Measurements from ENCODE around the gene NEU3.
"Not testable (repeated sequence)": the region's sequence is repeated elsewhere in the genome, so short reads cannot be mapped to it uniquely, and the experiment has no call there.

Gene NEU3

GRCh38 chr11:75029836-75030631, 41.3 kb downstream of the NEU3 start:
- no peak for DNase-seq (ENCODE audit: low spot score)

GRCh38 chr11:75031224-75031753, 42.6 kb downstream of the NEU3 start:
- DNase-seq (ENCODE audit: low spot score) = peak; percentile 6

- DNase-seq (ENCODE audit: low spot score) = peak; percentile 38
These were observed 43.2 kb downstream of the NEU3 start for GRCh38 chr11:75031771-75032549.

DNA sequence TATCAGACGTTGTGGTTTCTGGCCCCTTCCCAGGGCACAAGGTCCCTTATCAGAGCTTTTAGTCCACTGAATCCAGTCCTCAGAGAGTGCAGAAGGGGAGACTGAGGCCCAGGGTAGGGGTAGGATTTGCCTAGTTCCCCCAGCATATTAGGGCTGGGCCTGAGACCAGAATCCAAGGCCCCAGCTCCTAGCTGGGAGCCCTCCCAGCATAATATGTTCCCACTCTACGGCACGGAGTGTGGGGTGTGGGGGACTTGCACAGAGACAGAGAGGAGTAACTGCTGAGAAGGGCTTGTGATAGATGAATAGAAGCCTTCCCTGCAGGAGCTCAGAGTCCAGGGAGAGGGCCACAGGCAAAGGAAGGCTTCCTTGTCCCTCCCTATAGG, 43.8 kb downstream of the NEU3 start:
- DNase-seq (ENCODE audit: low spot score) = no peak

DNA sequence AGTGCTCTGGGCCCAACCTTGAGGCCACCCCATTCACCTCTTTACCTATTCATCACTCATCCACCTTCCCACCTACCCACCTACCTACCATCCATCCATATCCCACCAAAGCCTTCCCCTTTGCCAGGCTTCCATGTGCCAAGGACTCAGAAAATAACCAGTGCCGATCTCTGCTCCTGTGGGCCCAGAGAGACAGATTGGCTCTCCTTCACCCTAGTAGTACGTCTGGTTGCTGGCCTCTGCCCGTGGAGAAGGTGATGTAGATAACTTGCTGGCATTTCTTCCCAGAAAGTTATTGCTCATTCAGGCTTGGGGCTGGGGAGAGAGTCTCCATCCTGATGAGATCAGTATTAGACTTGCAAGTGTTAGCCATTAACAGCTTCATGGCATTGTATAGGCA, 45.2 kb downstream of the NEU3 start:
- no peak for DNase-seq (ENCODE audit: low spot score)

DNA sequence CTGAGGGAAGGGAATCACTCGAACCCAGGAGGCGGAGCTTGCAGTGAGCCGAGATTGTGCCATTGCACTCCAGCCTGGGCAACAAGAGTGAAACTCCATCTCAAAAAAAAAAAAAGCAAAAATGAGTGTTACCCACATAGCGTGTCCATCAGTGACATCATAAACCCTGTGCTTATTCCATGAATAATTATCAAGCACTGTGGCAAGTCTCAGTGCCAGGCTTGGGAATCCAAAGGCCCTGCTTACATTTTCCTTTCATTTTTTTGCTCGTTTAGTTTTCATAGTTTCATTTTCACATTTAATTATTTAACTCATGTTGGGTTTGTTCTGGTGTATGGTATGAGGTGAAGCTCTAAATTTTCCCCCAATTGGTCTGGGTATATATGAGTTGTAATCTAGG, 46.5 kb downstream of the NEU3 start:
- no peak for DNase-seq (ENCODE audit: low spot score)

DNA sequence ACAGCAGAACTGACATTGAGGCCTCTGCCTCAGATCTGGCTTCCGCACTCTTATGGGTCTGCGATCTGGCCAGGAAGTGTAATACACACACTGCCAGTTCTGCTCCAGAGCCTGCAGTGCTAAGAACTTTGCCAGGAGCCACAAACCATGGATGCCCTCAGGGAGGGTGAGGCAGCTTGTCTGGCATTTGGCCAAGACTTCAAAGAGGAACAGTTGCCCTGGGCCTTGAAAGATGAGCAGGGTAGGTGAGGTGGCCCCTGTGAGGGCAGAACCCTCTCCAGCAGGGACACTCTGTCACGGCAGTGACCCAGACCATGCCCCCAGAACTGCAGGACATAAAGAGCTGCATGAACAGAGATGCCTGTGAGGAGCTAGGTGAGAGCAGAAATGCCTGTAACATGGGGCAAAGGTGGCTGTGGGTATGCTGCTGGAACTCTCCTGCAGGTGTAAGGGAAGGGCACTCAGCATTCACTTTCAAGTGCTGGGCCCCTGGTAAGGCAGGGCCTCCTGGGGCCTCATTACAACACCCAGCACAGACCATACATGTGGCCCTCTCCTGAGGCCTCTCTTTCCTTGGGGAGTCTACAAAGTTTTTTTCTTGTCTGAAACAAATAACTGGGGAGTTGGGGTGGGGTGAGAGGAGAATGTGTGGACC, 47.3 kb downstream of the NEU3 start:
- DNase-seq (ENCODE audit: low spot score) = no peak

- no peak for DNase-seq (ENCODE audit: low spot score)
These were observed 51.5 kb downstream of the NEU3 start for GRCh38 chr11:75040167-75040770.

GRCh38 chr11:75041263-75041662, 52.5 kb downstream of the NEU3 start:
- no peak for DNase-seq (ENCODE audit: low spot score)

- DNase-seq (ENCODE audit: low spot score) = not testable (repeated sequence)
These were observed 53.1 kb downstream of the NEU3 start for GRCh38 chr11:75041821-75042220.

DNA sequence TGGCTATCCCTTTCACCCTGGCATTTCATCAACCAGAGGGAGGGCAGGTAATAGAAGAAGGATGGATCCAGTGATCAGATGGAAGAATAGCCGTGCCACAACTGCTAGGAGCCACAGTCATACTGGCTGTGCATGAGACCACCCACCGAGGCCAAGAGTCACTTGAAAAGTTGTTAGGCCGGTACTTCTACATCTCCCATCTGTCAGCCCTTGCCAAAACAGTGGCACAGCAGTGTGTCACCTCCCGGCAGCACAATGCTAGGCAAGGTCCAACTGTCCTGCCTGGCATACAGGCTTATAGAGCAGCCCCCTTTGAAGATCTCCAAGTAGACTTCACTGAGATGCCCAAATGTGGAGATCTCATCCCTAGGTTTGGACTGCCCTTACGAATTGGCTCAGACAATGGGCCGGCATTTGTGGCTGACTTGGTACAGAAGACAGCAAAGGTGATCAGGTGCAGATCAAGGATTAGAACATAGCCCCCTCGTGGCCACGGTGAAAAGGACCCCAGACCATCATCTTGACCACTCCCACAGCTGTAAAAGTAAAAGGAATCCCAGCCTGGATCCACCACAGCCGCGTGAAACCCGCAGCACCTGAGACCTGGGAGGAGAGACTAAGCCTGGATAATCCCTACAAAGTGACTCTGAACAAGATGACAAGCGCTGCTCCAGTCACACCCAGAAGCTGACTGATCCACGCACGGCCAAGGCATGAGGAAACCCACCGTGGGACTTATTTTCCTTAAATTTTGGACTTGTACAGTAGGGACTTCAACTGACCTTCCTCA, 55.8 kb downstream of the NEU3 start:
- DNase-seq (ENCODE audit: low spot score) = not testable (repeated sequence)

DNA sequence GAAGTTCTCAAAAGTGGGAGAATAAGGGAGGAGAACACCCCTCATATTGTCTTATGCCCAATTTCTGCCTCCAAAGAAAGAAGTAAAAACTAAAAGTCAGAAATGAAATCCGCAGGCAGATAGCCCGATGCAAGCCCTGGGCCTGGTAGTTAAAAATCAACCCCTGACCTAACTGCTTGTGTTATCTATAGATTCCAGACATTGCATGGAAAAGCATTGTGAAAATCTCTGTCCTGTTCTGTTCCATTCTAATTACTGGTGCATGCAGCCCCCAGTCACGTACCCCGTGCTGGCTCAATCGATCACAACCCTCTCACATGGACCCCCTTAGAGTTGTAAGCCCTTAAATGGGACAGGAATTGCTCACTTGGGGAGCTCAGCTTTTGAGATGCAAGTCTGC, 57.9 kb downstream of the NEU3 start:
- not testable (repeated sequence) for DNase-seq (ENCODE audit: low spot score)

DNA sequence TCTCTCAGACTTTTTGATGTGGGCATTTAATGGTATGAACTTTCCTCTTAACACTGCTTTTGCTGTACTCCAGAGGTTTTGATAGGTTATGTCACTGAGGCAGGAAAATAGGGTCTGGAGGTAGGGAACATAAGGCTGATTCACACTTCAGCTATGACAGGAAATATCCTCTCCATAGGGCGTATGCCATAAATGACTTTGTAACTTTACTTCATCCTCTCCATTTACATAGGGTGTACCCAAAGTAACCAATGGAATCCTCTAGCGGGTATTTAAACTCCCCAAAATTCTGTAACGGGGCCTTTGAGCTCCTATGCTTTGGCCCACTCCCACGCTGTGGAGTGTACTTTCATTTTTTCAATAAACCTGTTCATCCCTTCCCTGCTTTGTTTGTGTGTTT, 58.5 kb downstream of the NEU3 start:
- DNase-seq (ENCODE audit: low spot score) = no peak

- DNase-seq (ENCODE audit: low spot score) = not testable (repeated sequence)
These were observed 61.0 kb downstream of the NEU3 start for GRCh38 chr11:75049501-75050266.

GRCh38 chr11:75050516-75050915, 61.8 kb downstream of the NEU3 start:
- no peak for DNase-seq (ENCODE audit: low spot score)

GRCh38 chr11:75051043-75051442, 62.3 kb downstream of the NEU3 start:
- no peak for DNase-seq (ENCODE audit: low spot score)

DNA sequence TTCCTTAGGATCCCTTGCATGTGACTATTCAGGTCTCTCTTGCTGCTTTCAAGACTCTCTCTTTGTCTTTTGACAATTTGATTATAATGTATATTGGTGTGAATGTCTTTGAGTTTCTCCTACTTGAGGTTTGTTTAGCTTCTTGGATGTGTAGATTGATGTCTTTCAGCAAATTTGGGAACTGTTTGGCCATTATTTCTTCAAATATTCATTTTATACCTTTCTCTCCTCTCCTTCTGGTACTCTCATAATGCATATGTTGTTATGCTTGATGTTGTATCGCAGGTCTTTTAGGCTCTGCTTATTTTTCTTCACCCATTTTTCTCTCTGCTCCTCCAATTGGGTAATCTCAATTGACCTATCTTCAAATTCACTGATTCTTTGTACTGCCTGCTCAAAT, 63.7 kb downstream of the NEU3 start:
- DNase-seq (ENCODE audit: low spot score) = no peak

GRCh38 chr11:75055511-75055910, 66.8 kb downstream of the NEU3 start:
- DNase-seq (ENCODE audit: low spot score) = no peak

DNA sequence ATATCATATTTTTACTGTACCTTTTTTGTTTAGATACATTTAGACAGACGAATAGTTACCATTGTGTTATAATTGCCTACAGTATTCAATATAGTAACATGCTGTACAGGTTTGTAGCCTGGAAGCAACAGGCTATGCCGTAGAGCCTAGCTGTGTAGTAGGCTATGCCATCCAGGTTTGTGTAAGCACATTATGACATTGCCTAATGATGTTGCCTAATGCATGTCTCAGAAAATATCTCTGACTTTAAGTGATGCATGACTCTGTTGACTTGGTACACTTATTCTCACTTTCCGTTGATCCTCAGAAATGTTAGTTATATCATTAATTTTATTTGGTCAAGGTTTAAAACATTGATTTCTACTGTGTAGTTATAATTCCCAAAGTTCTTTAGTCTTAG, 68.1 kb downstream of the NEU3 start:
- DNase-seq (ENCODE audit: low spot score) = no peak

DNA sequence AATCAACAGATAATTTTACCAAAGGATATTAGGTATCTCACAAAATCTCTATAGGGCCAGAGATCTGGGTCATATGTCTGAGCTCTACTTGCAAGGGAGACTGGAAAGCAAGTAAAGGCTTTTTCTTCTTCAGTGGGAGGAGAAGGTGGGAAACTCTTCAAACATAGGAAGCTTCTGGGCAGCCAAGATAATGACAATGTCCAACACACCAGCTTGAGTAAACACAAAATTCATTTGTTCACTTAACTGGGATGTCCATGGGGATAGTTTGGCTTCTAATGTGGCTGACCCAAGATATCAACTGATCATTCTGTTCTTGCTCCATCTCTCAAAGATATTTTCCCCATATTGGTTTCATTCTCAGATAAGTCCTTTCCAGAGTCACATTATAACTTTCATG, 70.6 kb downstream of the NEU3 start:
- DNase-seq (ENCODE audit: low spot score) = no peak
